CD4-positive, alpha-beta T cell treated with Interleukin-10 for 1 hour (primary cell): Measurements from ENCODE around the gene NUDT16.
"Not testable (repeated sequence)": the region's sequence is repeated elsewhere in the genome, so short reads cannot be mapped to it uniquely, and the experiment has no call there.

Experiments used
- DNase-seq: peaks from one replicate; pipeline ENCODE4 v3.0.0-alpha.2; 2020

NUDT16 gene

DNA sequence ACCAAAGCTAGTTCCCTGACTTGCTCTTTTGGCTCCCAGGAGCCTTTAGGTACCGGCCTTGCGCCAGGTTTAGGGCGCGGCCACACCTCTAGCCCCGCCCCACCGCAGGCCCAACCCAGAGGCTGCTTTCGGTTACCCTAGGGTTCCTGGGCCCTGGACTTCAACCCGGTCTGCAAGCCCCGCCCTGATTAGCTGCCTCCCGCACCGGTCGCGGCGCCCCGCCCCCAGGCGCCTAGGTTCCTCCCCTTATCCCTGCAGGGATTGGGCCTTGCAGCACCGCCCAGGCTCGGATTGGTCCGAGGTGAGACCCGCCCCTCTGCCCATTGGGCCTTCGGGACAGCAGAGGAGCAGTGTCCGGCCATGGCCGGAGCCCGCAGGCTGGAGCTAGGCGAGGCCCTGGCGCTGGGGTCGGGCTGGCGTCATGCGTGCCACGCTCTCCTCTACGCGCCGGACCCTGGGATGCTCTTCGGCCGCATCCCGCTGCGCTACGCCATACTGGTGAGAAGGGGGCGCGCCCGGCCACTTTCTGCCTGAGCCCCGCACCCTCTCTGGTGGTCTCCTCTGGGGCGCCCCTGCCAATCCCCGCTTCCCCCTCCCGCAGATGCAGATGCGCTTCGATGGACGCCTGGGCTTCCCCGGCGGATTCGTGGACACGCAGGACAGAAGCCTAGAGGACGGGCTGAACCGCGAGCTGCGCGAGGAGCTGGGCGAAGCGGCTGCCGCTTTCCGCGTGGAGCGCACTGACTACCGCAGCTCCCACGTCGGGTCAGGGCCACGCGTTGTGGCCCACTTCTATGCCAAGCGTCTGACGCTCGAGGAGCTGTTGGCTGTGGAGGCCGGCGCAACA lies at the start of gene NUDT16:
NUDT16 (plus strand) TSS at position 330 of the 847 bp plus-strand sequence; CDS start at position 361, 31 bp downstream.
- DNase-seq = peak; percentile 97

DNA sequence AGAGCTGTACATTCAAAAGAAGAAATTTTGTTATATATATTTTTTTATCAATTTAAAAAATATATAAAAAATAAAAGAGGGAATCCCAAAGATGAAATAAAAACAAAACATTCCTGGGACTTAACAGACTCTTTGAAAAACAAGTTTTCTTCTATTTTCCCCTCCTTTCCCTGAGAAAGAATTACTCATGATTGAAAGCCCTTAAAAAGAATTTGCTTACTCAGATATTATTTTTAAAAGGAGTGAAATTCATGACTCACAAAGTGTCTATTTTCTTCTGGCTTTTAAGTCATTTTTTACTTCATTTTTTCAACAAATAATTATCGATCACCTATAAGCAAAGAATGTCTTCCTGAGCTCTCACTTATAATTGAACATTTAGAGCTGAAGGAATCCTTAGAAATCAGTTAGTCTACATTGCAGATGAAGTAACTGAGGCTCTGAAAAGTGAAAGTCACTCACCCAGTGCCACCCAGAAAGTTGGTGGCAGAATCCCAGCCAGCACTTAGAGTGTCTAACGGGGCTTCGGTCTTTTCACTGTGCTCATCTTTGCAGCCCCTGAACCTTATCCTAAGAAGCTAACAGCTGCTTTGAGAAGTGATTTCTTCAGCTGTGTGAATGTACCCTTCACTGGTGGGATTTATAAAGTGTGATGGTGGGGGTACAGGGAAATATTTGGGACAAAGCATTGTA lies 42.5 kb upstream of the NUDT16 start:
- no peak for DNase-seq

DNA sequence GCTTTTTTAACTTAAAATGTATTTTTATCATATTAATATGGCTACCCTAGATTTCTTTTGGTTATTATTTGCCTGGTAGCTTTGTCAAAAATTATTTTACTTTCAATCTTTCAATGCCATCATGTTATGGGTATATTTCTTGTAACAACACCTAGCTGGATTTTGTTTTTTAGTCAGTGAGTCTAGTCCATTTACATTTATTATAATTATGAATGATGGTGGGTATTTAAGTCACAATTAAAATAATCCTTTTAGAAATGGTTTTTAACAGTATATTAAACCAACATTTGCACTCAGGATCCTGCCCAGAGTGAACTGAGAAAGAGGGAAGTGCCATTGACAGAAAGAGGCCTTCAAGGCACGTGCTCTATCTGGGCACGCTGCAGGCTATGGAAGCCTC lies 39.8 kb upstream of the NUDT16 start:
- no peak for DNase-seq

DNA sequence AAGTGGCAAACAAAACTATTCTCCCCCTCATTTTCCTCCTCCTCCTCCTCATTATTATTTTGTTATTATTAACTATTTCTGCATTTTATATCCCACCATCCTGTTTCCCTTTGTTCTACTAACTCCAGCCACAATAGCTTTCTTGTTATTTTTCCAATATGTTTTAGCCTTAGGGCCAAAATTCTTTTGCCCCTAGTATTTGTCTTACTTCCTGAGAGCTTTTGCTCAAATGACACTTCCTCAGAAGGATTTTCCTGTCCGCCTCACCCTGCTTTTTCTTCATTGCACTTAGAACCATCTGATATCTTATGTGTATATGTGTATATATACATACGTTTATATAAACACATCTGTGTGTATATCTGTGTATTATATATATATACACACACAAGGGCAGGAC lies 32.7 kb upstream of the NUDT16 start:
- DNase-seq = no peak

DNA sequence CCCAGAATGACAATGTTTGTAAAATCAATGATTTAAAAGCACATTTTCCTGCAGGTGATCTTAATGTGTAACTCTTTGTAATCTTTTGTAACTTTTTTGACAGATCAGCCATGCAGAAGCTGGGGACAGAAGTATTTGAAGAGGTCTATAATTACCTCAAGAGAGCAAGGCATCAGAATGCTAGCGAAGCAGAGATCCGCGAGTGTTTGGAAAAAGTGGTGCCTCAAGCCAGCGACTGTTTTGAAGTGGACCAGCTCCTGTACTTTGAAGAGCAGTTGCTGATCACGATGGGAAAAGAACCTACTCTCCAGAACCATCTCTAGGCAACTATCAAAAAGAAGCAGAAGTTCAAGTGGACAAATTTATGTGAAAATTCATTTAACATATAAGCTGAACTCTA lies 32.1 kb upstream of the NUDT16 start:
- DNase-seq = no peak

DNA sequence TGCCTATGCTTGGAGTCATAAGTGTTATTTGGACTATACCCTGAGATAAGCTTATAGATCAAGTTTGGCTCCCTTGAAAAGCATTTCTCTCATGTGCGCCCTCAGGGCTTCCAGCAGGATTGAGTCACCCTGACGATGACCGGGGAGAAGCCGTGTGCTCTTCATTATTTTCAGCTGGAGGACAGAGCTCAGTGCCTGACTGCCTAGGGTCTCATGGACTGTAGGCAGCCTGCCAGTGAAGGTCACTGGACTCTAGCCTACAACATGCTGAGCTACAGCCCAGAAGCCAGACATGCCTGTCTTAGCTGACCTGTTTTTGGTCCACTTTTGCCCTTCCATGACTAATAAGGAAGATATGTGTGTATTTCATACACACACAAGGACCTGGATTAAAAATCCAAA lies 31.6 kb upstream of the NUDT16 start:
- no peak for DNase-seq

DNA sequence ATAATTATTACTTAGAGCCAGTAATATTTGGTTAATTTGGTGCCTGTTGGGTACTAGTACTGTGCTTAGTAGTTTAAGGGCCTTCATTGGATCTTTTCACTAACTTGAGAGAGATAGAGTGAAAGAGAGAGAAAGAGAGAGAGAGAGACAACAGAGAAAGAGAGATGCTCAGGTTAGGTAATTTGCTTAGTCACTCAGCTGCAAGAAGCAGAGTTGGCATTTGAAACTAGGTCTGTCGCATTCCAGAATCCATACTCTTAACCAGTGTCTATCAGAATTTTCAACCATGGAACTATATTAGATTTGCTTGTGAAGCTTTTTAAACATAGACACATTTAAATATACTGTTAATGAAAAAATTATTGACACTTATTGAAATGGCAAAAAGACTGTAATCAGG lies 31.1 kb upstream of the NUDT16 start:
- no peak for DNase-seq

DNA sequence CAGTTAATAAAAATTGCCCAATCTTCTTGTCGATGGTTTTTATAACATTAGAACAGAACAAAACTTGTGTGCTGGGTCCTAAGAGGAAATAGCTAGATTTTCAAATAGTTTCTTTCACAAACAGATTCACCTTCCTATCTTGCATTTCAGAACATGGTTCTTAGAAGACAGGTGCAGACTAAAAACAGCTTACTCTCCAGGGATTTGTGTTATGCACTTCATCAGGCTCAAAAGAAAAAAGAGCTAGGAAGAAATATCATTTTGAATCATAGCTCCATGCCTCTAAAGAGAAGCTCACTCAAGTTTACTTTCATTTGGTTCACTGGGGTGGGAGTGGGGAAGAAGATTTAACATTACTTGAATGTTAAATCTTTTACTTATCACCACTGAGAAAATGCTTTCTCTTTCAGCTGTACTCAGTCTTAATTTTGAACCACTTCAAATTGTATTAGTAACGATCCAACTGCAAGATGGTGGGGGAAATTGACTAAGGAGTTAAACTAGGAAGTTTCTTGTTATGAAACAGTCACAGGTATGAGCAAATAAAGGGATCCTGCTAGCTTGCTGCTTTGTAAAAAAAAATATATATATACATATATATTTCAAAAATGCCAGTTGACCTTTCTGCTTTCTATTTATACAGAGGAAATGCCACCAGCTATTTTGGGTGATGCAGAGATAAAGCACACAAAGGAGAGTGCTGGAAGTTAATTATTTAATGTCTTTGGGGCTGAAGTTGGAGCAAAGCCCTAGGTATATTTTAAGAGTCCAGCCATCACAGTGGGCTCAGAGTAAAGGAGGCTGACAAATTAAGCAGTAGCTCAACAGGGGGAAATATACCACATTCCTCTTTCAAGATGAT lies 28.3 kb upstream of the NUDT16 start:
- DNase-seq = no peak

DNA sequence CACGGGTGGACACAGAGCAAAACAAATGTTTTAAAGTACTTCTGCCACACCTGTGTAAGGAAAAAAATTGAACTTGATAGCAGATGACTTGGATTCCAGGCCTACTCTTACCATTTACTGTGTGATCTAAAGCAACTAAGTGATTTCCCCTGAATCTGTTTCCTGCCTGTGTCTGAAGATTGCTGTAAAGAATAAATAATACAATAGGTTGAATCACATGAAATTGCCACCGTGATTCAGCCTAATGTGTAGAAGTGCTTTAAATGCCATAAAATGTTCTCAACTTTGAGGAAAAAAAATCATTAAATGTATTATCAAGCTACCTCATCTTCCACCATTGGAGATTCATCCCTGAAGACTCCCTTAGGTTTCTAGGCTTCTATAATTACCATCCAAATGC lies 27.6 kb upstream of the NUDT16 start:
- DNase-seq = no peak

DNA sequence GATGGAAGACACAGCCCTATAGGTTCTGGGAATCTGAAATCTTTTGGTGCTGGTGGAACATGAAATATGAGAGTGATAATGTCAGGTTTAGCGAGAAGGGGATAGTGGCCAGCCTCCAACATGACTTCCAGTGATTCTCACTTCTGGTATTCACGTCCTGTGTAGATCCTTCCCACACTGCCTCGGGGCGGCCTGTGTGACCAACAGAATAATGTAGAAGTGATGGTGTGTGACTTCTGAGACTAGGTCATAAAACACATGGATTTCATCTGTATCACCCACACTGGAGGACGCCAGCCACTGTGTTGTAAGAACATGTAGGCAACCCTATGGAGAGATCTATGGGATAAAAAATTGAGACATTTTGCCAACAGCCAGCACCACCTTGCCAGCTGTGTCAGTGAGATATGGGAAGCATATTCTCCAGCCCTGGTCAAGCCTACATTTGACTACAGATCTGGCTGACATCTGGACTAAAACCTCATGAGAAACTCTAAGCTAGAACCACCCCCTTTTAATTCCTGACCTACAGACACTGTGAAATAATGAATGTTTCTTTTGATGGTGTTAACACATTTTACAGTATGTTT lies 25.5 kb upstream of the NUDT16 start:
- no peak for DNase-seq

DNA sequence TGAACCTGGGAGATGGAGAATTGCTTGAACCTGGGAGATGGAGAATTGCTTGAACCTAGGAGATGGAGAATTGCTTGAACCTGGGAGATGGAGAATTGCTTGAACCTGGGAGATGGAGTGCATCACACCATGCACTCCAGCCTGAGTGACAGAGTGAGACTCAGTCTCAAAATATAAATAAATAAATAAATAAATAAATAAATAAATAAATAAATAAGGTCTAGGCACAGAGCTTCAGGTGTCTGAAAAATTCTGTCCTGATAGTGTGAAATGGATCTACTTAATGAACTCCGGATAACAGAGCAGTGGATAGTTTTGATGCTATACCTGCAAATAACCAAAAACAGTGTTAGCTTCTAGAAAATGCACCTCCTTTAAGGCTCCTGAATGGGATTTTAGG lies 24.3 kb upstream of the NUDT16 start:
- DNase-seq = no peak

DNA sequence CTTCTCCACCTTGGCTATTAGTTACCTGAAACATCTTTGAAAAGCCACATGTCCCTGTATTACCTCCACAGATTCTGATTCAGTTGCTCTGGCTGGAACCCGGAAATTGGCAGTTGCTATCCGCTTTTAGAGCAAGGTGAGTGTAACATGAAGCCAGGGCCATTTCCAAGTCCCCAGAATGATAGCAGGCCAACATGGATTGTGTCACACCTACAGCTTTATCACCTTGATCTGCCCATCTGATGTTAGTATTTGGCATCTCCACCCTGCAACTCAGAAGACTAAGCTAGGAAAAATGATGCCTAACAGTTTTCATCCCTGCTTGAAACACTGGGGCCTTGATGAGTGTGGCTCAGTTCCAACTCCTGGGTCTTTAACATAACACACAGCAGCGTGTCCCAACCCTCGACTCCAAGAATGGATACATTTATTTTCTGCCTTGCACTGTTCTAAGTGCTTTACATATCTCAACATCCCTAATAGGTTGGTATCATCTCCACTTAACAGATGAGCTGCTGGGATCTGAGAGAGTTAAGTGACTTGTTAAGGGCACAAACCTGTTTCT lies 21.3 kb upstream of the NUDT16 start:
- DNase-seq = no peak

DNA sequence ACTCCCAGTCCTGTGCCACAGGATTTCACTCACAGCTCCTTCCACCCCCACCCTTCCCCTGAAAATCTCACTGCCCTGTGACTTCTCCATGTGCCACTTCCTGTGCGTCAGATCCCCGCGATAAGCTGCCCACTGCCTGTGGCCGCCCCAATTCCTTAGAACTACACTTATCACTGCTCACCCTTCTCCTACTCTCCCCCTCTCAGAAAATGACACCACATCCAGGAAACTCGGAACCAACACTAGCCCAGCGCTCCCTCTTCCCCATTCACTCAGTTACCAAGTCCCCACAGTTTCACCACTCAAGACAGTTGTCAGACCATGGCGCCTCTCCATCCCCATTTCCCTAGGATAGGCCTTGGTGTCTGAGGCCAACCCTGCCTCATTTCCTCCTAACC lies 20.5 kb upstream of the NUDT16 start:
- DNase-seq = peak; percentile 3

DNA sequence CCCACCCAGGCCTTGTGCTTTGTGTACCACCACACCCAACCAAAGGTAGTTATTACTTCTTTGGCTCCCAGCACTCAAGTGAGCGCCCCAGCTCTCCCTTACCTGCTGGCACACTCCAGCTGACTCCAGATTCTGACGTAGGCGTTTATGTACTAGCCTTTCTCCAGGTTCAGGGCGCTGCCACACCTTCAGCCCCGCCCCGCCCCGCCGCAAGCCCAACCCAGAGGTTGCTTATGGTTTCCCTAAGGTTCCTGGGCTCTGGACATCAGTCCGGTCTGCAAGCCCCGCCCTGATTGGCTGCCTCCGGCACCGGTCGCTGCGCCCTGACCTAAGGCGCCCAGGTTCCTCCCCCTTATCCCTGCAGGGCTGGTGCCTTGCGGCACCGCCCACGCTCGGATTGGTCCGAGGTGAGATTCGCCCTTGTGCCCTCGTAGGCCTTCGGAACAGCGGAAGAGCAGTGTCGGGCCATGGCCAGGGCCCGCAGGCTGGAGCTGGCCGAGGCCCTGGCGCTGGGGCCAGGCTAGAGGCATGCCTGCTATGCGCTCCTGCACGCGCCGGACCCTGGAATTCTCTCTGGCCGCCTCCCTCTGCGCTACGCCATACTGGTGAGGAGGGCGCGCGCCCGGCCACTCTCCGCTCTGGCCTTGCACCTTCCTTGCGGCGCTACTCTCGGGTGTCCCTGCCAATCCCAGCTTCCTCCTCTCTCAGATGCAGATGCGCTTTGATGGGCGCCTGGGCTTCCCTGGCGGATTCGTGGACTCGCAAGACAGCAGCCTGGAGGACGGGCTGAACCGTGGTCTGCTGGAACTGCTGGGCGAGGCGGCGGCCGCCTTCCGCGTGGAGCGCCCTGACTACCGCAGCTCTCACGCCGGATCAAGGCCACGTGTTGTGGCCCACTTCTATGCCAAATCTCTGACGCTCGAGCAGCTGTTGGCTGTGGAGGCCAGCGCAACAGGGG lies 19.8 kb upstream of the NUDT16 start:
- DNase-seq = peak; percentile 46

DNA sequence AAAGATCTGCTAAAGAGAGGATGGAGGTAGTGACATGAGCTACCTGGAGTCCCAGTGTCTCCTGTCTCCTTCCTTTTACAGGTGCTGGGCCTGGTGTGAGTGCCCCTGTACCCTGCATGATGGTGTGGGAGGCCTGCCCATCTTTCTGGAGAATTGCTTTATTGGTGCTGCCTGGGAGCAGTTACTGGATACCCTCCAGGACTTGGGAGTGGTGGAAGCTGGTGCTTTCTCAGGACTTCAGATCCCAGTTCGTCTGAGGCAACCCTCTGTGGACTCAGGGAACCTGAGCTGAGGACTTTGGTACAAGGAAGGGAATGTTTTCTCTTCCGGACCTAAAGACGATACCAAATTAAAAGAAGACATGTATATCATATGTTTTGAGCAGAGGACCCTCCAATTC lies 18.3 kb upstream of the NUDT16 start:
- DNase-seq = no peak

DNA sequence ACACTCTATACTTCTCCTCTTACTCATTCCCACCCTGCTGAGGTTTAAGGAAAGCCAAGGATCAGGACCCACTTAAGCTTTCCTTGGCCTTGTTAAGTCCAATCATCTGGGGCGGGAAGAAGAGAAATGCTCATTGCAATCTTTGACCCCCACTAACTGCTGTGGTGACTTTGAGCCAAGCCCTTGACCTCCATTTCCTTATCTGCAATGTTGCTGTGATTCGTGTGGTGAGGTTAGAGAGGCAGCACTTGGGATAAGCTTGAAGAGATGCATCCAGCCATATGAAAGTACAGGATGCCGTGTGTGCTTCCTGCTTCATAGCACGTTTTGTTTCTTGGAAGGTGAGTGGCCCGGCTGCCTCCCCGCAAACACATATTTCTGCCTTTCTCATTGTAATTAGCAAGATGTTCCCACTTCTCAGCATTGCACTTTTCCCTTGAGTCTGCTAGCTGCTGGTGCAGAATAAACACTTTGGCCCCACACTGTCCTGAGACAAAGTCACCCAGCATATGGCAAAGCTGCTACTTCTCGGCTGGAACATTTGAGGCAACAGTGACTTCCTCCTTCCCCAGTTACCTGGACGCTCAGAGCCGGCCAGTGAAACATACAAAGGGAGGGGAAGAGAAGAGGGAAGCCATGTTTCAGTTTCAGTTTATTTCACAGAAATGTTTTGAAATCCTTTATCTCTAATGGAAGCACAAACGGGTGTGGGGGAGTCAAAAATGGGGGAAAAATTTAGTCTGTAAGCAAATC lies 10.5 kb upstream of the NUDT16 start:
- DNase-seq = no peak

DNA sequence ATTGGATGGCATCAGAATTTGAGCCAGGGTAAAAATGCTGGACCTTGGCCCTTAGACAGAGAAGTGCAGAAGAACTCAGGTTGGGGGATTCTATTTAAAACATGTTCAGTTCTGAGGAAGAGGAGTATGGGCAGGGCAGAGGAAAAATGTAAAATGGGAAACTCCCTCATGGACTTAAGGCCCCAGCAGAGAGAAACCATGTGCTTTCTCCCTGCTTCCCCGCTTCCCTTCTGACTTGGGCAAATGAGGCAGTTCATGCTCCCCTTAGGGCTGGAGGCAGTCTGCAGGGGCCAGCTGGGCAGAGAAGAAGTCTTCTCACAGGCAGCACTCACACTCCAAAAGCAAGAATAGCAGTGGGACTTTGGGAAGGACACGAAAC lies 9.9 kb upstream of the NUDT16 start:
- DNase-seq = no peak

DNA sequence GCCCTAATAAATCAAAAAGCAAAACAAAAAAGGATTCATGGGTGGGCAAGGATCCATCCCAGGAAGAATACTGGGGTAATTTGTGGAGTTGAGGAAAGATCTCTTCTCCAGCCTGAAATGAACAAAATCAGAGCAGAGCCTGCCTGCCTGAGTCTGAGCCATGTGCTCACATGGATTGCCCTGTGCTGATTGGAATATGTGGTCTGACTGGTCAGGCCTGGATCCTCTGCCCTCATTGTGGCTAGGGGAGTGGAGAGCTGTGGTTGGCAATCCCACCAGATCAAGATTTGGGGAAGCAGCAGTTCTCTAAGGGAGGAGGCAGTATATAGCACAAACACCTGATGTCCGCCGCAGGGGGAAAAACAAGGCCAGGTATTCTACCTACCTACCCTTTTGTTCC lies 6.8 kb upstream of the NUDT16 start:
- no peak for DNase-seq

DNA sequence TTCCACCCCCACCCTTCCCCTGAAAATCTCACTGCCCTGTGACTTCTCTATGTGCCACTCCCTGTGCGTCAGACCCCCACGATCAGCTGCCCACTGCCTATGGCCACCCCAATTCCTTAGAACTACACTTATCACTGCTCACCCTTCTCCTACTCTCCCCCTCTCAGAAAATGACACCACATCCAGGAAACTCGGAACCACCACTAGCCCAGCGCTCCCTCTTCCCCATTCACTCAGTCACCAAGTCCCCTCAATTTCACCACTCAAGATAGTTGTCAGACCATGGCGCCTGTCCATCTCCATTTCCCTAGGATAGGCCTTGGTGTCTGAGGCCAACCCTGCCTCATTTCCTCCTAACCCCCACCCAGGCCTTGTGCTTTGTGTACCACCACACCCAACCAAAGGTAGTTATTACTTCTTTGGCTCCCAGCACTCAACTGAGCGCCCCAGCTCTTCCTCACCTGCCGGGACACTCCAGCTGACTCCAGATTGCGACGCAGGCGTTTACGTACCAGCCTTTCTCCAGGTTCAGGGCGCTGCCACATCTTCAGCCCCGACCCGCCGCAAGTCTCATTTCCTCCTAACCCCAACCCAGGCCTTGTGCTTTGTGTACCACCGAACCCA lies 641 bp upstream of the NUDT16 start:
- not testable (repeated sequence) for DNase-seq

DNA sequence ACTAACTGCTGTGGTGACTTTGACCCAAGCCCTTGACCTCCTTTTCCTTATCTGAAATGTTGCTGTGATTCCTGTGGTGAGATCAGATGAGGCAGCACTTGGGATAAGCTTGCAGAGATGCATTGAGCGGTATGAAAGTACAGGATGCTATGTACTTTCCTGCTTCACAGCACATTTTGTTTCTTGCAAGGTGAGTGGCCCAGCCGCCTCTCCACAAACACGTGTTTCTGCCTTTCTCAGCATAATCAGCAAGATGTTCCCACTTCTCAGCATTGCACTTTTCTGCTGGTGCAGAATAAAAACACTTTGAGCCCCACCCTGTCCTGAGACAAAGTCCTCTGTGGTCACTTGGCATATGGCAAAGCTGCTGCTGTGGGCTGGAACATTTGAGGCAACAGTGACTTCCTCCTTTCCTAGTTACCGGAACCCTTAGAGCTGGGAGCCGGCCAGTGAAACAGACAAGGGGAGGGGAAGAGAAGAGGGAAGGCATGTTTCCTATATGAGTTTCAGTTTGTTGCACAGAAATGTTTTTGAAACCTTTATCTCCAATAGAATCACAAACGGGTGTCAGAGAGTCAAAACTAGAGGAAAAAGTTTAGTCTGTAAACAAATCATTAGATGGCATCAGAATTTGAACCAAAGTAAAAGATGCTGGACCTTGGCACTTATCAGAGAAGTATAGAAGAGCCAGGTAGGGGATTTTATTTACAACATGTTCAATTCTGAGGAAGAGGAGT lies 5.0 kb downstream of the NUDT16 start:
- peak; percentile 24 for DNase-seq
